ENCODE measurements around the gene CACNA2D3. TPM values are rescaled to one million over a fixed set of nuclear protein-coding genes. Genes with fewer than 3 reads are reported as not detected.

CACNA2D3 gene
- total RNA-seq, 2 donors from 2014 or later, result 0.97 TPM; not detected in 1

DNA sequence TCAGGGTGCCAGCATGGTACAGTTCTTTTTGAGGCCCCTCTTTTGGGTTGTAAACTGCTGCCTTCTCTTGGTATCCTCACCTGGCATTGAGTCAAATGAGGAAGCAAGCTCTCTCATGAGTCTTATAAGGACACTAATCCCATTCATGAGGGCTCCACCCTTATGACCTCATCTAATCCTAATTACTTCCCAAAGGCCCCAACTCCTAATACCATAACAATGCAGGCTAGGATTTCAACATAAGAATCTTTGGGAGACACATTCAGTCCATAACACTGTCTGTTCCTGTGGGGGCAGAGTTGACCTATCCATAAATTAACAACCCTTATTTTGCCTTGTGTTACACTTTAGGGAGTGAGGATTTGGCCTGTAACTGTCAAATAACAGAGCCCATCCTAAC is 527.2 kb downstream of the CACNA2D3 start:
- peaks cover 24% of the 10 kb centered on the region for H3K36me3 Mint-ChIP-seq (ENCODE audit: low read depth)
- DNase-seq, result no peak

DNA sequence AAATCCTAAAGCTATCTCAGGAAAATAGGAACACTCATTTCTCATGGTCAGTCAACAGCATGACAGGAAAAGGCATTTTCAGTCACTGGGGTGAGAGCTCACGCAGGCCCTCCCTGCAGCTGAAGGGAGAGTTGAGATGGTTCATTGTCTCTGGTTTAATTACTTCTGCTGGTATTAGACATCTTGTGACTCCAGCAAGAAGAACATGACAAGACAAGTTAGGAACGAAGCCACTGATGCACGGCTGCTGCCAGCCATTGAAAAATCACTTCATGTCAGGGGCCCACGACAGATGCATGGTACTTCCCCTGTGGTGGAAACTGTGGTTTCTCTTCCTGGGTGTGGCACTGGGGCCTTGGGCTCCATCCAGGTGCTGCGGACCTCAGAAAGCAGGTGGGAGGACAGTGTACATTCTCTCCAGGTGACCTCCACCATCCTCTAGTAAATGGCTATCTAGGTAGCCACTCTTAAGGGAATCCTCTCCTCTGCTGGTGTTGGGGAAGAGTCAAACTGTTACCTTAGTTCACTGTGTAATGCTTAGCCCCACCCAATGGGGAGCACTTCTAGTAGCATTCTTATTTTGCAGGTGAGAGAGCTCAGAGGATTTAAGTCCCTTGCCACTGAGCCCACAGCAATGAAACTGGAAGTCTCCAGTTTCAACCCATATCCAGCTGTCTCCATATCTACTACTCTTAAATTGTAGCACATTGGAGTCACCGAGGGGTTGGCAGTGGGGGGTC is 531.3 kb downstream of the CACNA2D3 start:
- no peaks in the 10 kb centered on the region for H3K27me3 ChIP-seq (ENCODE audit: control insufficient read depth, insufficient read depth, low read length, poor library complexity, severe bottlenecking)
- TF ChIP-seq, protein P1, sequence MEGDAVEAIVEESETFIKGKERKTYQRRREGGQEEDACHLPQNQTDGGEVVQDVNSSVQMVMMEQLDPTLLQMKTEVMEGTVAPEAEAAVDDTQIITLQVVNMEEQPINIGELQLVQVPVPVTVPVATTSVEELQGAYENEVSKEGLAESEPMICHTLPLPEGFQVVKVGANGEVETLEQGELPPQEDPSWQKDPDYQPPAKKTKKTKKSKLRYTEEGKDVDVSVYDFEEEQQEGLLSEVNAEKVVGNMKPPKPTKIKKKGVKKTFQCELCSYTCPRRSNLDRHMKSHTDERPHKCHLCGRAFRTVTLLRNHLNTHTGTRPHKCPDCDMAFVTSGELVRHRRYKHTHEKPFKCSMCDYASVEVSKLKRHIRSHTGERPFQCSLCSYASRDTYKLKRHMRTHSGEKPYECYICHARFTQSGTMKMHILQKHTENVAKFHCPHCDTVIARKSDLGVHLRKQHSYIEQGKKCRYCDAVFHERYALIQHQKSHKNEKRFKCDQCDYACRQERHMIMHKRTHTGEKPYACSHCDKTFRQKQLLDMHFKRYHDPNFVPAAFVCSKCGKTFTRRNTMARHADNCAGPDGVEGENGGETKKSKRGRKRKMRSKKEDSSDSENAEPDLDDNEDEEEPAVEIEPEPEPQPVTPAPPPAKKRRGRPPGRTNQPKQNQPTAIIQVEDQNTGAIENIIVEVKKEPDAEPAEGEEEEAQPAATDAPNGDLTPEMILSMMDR (conservative IDR thresholded peaks at IDR 0.05), result peak; percentile 27
- H3K9me3 Mint-ChIP-seq, result peaks cover 9% of the 10 kb centered on the region
- no peak overlapping the region for H3K27ac ChIP-seq (ENCODE audit: low read depth, low read length)
- H3K4me1 Mint-ChIP-seq, result peaks cover 29% of the 10 kb centered on the region
- WGBS, 2 experiments (ENCODE audit: insufficient coverage in 1 of 2, insufficient read length in 1 of 2), result 89 to 92% methylated on average over 5 to 6 of the region's 6 CpGs
- DNase-seq, result no peak
- peaks cover 15% of the 10 kb centered on the region for H3K4me1 ChIP-seq (ENCODE audit: control insufficient read depth, insufficient read depth, low read length)
- peaks cover 8% of the 10 kb centered on the region for H3K36me3 Mint-ChIP-seq (ENCODE audit: low read depth)
- peaks cover 15% of the 10 kb centered on the region for H3K9me3 ChIP-seq (ENCODE audit: control insufficient read depth, low read length)
- no peak overlapping the region for H3K4me3 Mint-ChIP-seq
- H3K27ac Mint-ChIP-seq, result no peak overlapping the region
- no peak overlapping the region for H3K9ac ChIP-seq (ENCODE audit: extremely low read depth, low read length, poor library complexity, severe bottlenecking)
- H3K36me3 ChIP-seq (ENCODE audit: control insufficient read depth, insufficient read depth, low read length), result no peaks in the 10 kb centered on the region
- no peak overlapping the region for H3K4me3 ChIP-seq (ENCODE audit: low read length)
- H3K27me3 Mint-ChIP-seq (ENCODE audit: insufficient read depth), result no peaks in the 10 kb centered on the region

More for the DNA sequence above, 527.2 kb downstream of the CACNA2D3 start:
- Mint-ChIP-seq H3K27me3 (ENCODE audit: insufficient read depth) (no peaks in the 10 kb centered on the region), H3K9me3 (peaks cover 27% of the 10 kb centered on the region), H3K4me3 (no peak overlapping the region), H3K27ac (no peak overlapping the region), H3K4me1 (peaks cover 20% of the 10 kb centered on the region)
- Histone ChIP-seq H3K9ac (ENCODE audit: extremely low read depth, low read length, poor library complexity, severe bottlenecking) (no peak overlapping the region), H3K36me3 (ENCODE audit: control insufficient read depth, insufficient read depth, low read length) (no peaks in the 10 kb centered on the region), H3K4me1 (ENCODE audit: control insufficient read depth, insufficient read depth, low read length) (peaks cover 15% of the 10 kb centered on the region), H3K9me3 (ENCODE audit: control insufficient read depth, low read length) (peaks cover 16% of the 10 kb centered on the region), H3K27me3 (ENCODE audit: control insufficient read depth, insufficient read depth, low read length, poor library complexity, severe bottlenecking) (no peaks in the 10 kb centered on the region), H3K4me3 (ENCODE audit: low read length) (no peak overlapping the region), H3K27ac (ENCODE audit: low read depth, low read length) (no peak overlapping the region)
- TF ChIP-seq, protein P1 (conservative IDR thresholded peaks at IDR 0.05), result no peak

DNA sequence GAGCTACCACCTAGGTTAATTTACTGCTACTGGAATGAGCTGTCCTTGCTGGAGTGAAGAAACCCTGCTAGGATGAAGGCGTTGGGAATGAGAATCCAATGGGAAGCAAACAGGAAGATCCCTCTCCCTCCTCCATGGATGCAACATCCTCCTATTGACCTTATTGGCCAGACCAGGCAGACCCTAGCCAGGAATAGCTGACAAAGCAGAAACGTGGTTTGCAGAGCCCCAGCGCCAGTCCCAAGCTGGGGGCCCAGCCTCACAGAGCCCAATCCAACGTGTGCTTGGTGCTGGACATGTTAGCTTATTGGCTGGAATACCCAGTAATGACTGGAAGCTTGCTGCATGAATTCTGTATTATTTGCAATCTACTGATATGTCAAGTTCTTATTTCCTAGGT is 532.4 kb downstream of the CACNA2D3 start:
- H3K9me3 Mint-ChIP-seq, result peaks cover 2% of the 10 kb centered on the region
- Histone ChIP-seq H3K9me3 (ENCODE audit: control insufficient read depth, low read length) (peaks cover 4% of the 10 kb centered on the region), H3K36me3 (ENCODE audit: control insufficient read depth, insufficient read depth, low read length) (no peaks in the 10 kb centered on the region), H3K4me3 (ENCODE audit: low read length) (no peak overlapping the region), H3K4me1 (ENCODE audit: control insufficient read depth, insufficient read depth, low read length) (peaks cover 15% of the 10 kb centered on the region), H3K9ac (ENCODE audit: extremely low read depth, low read length, poor library complexity, severe bottlenecking) (no peak overlapping the region), H3K27me3 (ENCODE audit: control insufficient read depth, insufficient read depth, low read length, poor library complexity, severe bottlenecking) (no peaks in the 10 kb centered on the region), H3K27ac (ENCODE audit: low read depth, low read length) (no peak overlapping the region)
- DNase-seq, result no peak
- peaks cover 30% of the 10 kb centered on the region for H3K4me1 Mint-ChIP-seq
- H3K4me3 Mint-ChIP-seq, result no peak overlapping the region
- H3K36me3 Mint-ChIP-seq (ENCODE audit: low read depth), result no peaks in the 10 kb centered on the region
- WGBS, 2 experiments (ENCODE audit: insufficient coverage in 1 of 2, insufficient read length in 1 of 2), result 86 to 93% methylated on average over 3 to 4 of the region's 4 CpGs
- TF ChIP-seq, protein P1 (conservative IDR thresholded peaks at IDR 0.05), result no peak
- H3K27me3 Mint-ChIP-seq (ENCODE audit: insufficient read depth), result no peaks in the 10 kb centered on the region
- no peak overlapping the region for H3K27ac Mint-ChIP-seq

Measured in endodermal cell (in vitro differentiated cells).